GM13976 (cell line): ENCODE measurements around the gene ERGIC3.

Source experiments
- DNase-seq: peaks from one replicate; pipeline ENCODE4 v3.0.0; 2012; ENCODE audit warnings: low spot score
- in situ Hi-C: fragments of 300-500 bp; cut with MboI; formaldehyde crosslinking; loops from one replicate; pipeline ENCODE4 v1.12.0; 2022; ENCODE audit warnings: low sequenced_read_pairs, mixed read lengths, inconsistent platforms; ENCODE audit not compliant: unreplicated experiment
- TF ChIP-seq, protein P1 (sequence below): IDR thresholded peaks from 2 replicates; pipeline ENCODE4 v1.5.1; 2012; ENCODE audit warnings: borderline replicate concordance, mild to moderate bottlenecking; ENCODE audit not compliant: insufficient read depth; ENCODE audit errors: extremely low read depth, missing control alignments, control extremely low read depth

The ERGIC3 gene

DNA sequence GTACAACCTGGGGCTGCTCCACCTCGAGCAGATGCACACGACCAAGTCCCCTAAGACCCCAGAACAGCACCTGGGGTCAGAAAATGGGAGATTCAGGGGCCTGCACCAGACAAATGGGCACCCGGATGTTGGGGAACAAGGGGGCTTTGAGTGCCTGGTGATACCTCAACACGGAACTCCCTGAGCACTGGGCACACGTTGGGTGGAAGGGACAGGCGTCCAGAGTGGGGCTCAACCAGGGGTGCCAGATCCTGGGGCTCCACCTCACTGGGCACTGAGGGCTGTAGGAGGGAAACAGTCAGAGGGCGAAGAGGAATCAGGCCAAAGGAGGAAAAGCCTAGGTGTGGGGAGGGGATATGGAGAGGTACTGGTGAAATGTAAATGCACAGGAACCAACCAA is 40.3 kb downstream of the ERGIC3 start:
- no peak for DNase-seq
- TF ChIP-seq, protein P1, sequence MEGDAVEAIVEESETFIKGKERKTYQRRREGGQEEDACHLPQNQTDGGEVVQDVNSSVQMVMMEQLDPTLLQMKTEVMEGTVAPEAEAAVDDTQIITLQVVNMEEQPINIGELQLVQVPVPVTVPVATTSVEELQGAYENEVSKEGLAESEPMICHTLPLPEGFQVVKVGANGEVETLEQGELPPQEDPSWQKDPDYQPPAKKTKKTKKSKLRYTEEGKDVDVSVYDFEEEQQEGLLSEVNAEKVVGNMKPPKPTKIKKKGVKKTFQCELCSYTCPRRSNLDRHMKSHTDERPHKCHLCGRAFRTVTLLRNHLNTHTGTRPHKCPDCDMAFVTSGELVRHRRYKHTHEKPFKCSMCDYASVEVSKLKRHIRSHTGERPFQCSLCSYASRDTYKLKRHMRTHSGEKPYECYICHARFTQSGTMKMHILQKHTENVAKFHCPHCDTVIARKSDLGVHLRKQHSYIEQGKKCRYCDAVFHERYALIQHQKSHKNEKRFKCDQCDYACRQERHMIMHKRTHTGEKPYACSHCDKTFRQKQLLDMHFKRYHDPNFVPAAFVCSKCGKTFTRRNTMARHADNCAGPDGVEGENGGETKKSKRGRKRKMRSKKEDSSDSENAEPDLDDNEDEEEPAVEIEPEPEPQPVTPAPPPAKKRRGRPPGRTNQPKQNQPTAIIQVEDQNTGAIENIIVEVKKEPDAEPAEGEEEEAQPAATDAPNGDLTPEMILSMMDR = no peak
- in situ Hi-C loops = no loop called here

- in situ Hi-C loops = no loop called here
- TF ChIP-seq, protein P1 = no peak
- DNase-seq = no peak
Observed at GRCh38 chr20:35582741-35583404, 41.0 kb downstream of the ERGIC3 start.

- TF ChIP-seq, protein P1 = no peak
- in situ Hi-C loops = no loop called here
- peak; percentile 35 for DNase-seq
Observed at GRCh38 chr20:35583636-35584560, 42.0 kb downstream of the ERGIC3 start.

GRCh38 chr20:35586751-35587425 is 45.0 kb downstream of the ERGIC3 start:
- in situ Hi-C loops = no loop called here
- DNase-seq = no peak

DNA sequence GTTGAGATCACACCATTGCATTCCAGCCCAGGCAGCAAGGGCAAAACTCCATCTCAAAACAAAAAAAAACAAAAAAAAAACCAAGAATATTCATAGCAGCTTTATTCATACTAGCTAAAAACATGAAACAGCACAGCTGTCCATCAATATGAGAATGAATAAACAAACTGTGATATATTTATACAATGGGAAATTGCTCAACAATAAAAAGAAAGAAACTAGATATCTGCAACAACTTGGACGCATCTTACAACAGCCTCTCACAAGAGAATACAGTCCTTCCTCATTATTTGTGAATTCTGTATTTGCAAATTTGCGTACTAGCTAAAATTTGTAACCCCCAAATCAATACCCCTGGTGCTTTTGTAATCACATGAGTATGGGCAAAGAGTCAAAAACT is 45.6 kb downstream of the ERGIC3 start:
- in situ Hi-C loops = no loop called here
- TF ChIP-seq, protein P1 = no peak
- no peak for DNase-seq

More at GRCh38 chr20:35586751-35587425, 45.0 kb downstream of the ERGIC3 start:
- TF ChIP-seq, protein P1 = no peak

DNA sequence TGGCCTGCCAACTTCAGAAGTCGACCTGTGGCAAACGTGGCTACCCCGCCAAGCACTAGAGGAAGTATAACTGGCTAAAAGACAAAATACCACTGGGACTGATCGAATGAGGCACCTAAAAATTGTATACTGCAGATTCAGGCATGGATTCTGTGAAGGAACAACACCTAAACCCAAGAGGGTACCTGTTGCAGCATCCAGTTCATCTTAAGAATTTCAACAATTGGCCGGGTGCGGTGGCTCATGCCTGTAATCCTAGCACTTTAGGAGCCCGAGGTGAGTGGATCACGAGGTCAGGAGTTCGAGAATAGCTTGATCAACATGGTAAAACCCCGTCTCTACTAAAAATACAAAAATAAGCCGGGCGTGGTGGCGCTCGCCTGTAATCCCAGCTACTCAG is 46.5 kb downstream of the ERGIC3 start:
- DNase-seq = no peak
- TF ChIP-seq, protein P1 = no peak
- in situ Hi-C loops = no loop called here
